WI38 (cell line): ENCODE measurements around the gene GNB2.
"Not testable (repeated sequence)": the region's sequence is repeated elsewhere in the genome, so short reads cannot be mapped to it uniquely, and the experiment has no call there.

Experiments used
- H3K4me3 ChIP-seq: 2 replicates; pipeline ENCODE4 v1.5.1; 2011; ENCODE audit warnings: low read depth, mild to moderate bottlenecking, control low read depth, low read length
- CTCF ChIP-seq: IDR thresholded peaks from 2 replicates; pipeline ENCODE4 v1.5.1; 2012; ENCODE audit warnings: low read depth, mild to moderate bottlenecking, control low read depth, low read length

GNB2 gene

GRCh38 chr7:100721505-100721812 lies 47.9 kb downstream of the GNB2 start:
- no peak overlapping the region for H3K4me3 ChIP-seq
- TF ChIP-seq CTCF: no peak

DNA sequence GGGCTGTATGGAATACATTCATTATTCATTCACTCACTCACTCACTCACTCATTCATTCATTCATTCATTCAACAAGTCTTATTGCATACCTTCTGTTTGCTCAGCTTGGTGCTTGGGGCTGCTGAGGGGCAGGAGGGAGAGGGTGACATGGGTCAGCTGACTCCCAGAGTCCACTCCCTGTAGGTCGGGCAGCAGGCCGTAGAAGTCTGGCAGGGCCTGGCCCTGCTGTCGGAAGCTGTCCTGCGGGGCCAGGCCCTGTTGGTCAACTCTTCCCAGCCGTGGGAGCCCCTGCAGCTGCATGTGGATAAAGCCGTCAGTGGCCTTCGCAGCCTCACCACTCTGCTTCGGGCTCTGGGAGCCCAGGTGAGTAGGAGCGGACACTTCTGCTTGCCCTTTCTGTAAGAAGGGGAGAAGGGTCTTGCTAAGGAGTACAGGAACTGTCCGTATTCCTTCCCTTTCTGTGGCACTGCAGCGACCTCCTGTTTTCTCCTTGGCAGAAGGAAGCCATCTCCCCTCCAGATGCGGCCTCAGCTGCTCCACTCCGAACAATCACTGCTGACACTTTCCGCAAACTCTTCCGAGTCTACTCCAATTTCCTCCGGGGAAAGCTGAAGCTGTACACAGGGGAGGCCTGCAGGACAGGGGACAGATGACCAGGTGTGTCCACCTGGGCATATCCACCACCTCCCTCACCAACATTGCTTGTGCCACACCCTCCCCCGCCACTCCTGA lies 49.1 kb downstream of the GNB2 start:
- no peak for TF ChIP-seq CTCF
- no peak overlapping the region for H3K4me3 ChIP-seq

- H3K4me3 ChIP-seq: no peak overlapping the region
- TF ChIP-seq CTCF: no peak
These were observed 50.3 kb downstream of the GNB2 start for GRCh38 chr7:100723732-100724275.

DNA sequence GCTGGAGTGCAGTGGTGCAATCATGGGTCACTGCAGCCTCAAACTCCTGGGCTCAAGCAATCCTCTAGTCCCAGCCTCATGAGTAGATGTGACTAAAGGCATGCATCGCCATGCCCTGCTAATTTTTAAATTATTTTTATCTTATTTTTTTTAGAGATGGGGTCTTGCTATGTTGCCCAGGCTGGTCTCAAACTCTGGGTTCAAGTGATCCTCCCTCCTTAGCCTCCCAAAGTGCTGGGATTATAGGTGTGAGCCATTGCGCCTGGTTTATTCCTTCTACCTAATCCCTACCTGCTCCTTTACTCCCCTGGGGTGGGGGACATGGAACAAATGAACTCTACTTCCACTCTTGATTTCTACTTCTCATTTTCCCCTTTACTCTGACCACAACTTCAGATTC lies 50.8 kb downstream of the GNB2 start:
- not testable (repeated sequence) for H3K4me3 ChIP-seq

DNA sequence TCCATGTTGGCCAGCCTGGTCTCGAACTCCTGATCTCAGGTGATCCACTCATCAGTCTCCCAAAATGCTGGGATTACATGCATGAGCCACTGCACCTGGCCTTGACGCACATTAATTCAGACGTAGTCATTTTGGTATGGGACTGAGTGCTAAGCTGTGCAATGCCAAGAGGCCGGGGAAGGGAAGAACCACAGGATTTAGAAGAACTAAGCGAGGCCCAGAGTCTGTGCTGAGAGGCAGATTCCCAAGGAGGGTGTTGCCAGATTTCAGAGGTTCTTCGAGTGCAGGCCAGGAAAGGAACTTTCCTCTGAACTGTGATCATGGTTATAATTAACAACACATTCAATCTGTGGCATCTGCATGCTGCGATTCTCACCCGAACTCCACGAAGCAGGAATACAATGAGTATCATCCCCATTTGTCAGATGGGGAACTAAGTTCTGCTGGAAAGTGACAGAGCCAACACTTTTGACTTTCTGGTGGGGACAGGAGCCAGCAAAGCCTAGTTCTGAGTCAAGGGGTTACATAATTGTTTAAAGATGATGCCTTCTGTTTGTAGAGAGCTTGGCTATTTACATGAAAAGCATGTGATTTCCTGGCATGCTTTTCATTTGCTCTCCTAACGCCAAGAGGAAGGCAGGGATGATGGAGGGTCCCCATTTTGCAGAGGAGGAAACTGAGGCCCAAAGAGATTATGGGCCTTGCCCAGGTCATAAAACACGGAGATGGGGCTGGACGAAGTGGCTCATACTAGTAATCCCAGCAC lies 53.6 kb downstream of the GNB2 start:
- H3K4me3 ChIP-seq: no peak overlapping the region
- no peak for TF ChIP-seq CTCF

GRCh38 chr7:100728196-100728595 lies 54.7 kb downstream of the GNB2 start:
- TF ChIP-seq CTCF: no peak
- H3K4me3 ChIP-seq: no peak overlapping the region
